ENCODE data around the gene HNF1A.

The HNF1A gene

GRCh38 chr12:120988658-120989057 lies 10.3 kb downstream of the HNF1A start:
- no peak for DNase-seq (ENCODE audit: low read depth in 2 of 2)

GRCh38 chr12:120989687-120990086 lies 11.3 kb downstream of the HNF1A start:
- DNase-seq (ENCODE audit: low read depth in 2 of 2): no peak

DNA sequence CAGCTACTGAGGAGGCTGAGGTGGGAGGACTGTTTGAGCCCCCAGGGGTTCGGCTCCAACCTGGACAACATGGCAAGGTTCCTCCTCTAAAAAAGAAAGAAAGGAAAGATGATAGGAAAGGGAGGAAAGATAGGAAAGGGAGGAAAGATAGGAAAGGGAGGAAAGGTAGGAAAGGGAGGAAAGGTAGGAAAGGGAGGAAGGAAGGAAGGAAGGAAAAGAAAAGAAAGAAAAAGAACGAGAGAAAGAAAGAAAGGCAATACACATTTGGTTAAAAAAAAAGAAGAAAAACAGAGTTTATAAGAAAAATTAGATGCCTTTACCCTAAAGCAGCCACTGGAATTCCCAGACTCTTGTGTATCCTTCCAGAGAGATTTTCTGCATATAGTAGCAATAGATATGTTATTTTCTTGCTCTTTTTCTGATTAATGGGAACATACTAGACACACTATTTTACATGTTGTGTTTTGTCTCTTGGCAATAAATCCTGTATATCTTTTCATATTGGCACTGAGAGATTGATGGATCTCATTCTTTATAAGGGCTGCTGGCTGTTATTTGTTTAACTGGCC lies 12.2 kb downstream of the HNF1A start:
- DNase-seq (ENCODE audit: low read depth in 2 of 2): no peak

- no peak for DNase-seq (ENCODE audit: low read depth in 2 of 2)
Measured at GRCh38 chr12:120991965-120992364, 13.6 kb downstream of the HNF1A start.

DNA sequence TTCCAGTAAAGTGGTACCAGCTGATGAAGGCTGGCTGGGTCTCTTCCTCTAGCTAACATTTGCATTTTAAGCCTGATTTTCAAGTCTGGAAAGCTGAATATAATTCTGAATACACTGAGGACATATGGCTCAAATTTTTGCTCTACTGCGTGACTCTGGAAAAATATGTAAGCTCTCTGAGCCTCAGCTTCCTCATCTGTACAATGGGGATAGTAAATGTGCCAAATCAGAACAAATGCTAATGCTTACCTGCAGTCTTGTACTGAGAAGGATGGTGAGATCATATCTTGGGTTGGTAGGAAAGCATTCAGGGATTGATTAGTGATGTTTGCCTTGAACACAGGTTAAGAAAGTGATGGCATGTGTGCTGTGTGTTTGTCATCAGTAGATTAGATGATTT lies 14.6 kb downstream of the HNF1A start:
- DNase-seq (ENCODE audit: low read depth in 2 of 2): no peak

DNA sequence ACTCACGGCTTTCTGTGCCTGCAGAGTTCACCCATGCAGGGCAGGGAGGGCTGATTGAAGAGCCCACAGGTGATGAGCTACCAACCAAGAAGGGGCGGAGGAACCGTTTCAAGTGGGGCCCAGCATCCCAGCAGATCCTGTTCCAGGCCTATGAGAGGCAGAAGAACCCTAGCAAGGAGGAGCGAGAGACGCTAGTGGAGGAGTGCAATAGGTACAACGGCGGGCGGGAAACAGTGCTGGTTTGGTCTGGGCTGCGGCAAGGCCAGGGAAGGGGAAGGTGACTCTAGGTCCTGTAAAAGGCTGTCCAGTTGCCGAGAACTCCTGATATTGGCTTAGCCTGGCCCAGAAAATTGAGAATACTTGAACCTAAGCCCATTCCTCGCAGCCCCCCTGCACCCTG lies 15.2 kb downstream of the HNF1A start:
- no peak for DNase-seq (ENCODE audit: low read depth in 2 of 2)

DNA sequence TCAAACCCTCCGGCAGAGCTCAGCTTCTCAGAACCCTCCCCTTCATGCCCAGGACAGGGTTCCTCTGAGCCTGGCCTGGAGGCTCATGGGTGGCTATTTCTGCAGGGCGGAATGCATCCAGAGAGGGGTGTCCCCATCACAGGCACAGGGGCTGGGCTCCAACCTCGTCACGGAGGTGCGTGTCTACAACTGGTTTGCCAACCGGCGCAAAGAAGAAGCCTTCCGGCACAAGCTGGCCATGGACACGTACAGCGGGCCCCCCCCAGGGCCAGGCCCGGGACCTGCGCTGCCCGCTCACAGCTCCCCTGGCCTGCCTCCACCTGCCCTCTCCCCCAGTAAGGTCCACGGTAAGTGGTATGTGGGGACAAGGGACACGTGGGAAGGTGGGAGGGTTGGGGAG lies 15.7 kb downstream of the HNF1A start:
- DNase-seq (ENCODE audit: low read depth in 2 of 2): no peak

DNA sequence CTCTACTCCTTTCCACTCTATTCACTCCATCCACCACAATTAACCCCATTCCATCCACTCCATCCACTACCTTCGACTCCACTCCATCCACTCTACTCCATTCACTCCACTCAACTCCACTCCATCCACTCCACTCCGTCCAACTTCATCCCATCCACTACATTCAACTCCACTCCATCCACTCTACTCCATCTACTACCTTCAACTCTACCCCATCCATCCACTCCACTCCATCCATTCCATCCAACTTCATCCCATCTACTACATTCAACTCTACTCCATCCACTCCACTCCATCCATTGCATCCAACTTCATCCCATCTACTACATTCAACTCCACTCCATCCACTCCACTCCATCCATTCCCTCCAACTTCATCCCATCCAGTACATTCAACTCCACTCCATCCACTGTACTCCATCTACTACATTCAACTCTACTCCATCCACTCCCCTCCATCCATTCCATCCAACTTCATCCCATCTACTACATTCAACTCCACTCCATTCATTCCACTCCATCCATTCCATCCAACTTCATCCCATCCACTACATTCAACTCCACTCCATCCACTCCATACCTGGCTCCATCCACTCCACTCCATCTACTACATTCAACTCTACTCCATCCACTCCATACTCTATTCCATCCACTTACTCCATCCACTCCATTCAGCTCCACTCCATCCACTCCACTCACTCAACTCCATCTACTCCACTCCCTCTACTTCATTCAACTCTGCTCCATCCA lies 16.4 kb downstream of the HNF1A start:
- no peak for DNase-seq (ENCODE audit: low read depth in 2 of 2)

- DNase-seq (ENCODE audit: low read depth in 2 of 2): no peak
Measured at GRCh38 chr12:120996133-120996746, 17.9 kb downstream of the HNF1A start.

- no peak for DNase-seq (ENCODE audit: low read depth in 2 of 2)
Measured at GRCh38 chr12:120997448-120997847, 19.1 kb downstream of the HNF1A start.

DNA sequence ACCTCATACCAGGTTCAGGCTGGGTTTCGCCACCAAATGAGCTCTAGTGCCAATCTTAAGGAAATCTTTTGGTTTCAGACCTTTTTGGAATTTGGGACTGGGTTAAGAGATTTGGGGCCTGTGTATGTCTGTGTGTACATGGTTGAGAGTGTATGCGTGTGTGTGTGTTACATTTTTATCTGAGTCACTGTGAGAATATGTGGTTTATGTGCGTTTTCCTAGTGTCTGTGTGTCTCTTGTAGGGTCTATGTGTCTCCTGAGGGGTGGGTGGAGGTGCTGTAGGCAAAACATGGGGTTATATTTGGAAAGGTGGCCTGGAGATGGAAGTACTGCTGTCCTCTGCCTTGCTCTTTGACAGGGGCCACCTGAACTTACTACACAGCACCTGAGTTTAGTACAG lies 20.1 kb downstream of the HNF1A start:
- DNase-seq (ENCODE audit: low read depth in 2 of 2): no peak

GRCh38 chr12:120999191-121000120 lies 21.1 kb downstream of the HNF1A start:
- DNase-seq (ENCODE audit: low read depth in 2 of 2): no peak

DNA sequence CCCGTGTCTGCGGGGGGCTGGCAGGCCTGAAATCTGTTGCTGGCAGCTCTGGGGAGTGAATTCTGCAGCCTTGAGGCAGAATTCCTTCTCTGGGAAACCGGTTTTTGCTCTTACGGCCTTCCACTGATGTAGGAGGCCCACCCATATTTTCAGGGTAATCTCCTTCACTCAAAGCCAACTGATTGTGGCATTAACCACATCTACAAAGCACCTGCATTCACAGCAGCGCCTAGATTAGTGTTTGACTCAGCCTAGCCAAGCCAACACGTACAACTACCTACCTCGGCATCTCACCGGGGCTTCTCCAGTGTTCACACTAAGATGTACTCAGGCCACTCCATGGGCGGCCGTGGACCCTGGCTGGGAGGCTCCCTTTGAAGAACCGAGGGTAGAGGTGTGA lies 22.2 kb downstream of the HNF1A start:
- no peak for DNase-seq (ENCODE audit: low read depth in 2 of 2)

- no peak for DNase-seq (ENCODE audit: low read depth in 2 of 2)
Measured at GRCh38 chr12:121001060-121001459, 22.7 kb downstream of the HNF1A start.

DNA sequence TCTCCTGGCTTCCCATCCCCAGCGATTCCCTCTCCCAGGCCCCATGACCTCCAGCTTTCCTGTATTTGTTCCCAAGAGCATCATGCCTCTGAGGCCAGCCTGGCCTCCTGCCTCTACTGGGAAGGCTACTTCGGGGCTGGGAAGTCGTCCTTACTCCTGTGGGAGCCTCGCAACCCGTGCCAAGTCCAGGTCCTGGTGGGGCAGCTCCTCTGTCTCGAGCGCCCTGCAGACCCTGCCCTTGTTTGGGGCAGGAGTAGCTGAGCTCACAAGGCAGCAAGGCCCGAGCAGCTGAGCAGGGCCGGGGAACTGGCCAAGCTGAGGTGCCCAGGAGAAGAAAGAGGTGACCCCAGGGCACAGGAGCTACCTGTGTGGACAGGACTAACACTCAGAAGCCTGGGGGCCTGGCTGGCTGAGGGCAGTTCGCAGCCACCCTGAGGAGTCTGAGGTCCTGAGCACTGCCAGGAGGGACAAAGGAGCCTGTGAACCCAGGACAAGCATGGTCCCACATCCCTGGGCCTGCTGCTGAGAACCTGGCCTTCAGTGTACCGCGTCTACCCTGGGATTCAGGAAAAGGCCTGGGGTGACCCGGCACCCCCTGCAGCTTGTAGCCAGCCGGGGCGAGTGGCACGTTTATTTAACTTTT lies 23.6 kb downstream of the HNF1A start:
- DNase-seq (ENCODE audit: low read depth in 2 of 2): no peak

DNA sequence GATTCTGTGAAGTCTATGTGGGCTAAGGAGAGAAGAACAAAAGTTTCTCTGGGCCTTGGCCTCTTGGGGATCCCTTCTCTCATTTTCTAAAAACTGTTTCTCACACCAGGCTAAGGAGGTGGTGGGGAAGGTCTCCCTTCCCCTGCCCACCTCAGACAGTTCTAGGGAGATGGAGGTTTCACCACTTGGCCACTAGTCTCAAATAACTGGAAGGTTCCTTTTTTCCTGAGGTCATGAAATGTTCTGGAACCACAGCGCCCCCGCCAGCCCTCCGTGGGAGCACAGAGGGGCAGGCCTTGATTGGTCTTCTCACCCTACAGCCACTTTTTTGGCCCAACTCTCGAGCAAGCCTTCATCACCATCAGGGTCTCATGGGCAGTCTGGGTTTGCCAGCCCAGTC lies 25.3 kb downstream of the HNF1A start:
- DNase-seq (ENCODE audit: low read depth in 2 of 2): no peak

- no peak for DNase-seq (ENCODE audit: low read depth in 2 of 2)
Measured at GRCh38 chr12:121004253-121004815, 26.0 kb downstream of the HNF1A start.

- DNase-seq (ENCODE audit: low read depth in 2 of 2): peak; percentile 35 to 58
Measured at GRCh38 chr12:121005346-121005815, 27.0 kb downstream of the HNF1A start.

GRCh38 chr12:121008347-121009098 lies 30.2 kb downstream of the HNF1A start:
- DNase-seq (ENCODE audit: low read depth in 2 of 2): no peak

DNA sequence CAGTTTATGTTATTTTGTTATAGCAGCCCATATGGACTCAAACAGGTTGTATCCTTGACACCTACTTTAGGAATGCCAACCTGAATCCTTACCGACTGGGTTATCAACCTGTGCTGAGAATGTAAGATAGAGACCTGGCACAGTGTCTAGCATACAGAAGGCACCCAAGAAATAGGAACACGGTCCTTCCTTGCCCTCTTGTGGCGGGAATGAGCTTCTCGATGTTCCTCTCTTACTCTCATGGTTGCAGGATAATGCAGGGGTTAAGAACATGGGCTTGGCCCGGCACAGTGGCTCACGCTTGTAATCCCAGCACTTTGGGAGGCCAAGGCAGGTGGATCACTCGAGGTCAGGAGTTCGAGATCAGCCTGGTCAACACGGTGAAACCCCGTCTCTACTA lies 31.4 kb downstream of the HNF1A start:
- DNase-seq (ENCODE audit: low read depth in 2 of 2): no peak

- no peak for DNase-seq (ENCODE audit: low read depth in 2 of 2)
Measured at GRCh38 chr12:121010860-121011259, 32.5 kb downstream of the HNF1A start.

Measured in stimulated activated CD4-positive, alpha-beta T cell treated with anti-CD3 and anti-CD28 coated beads, Interleukin-4, amount 100 ng/mL, for 48 hours (primary cell).